SK-N-SH treated with all-trans-retinoic acid at 6 μM for 48 hours (cell line): ENCODE data around the gene NOC4L.

ENCODE experiments used
- ARNTL ChIP-seq: fragments of 450-650 bp; formaldehyde crosslinking; IDR thresholded peaks from 2 replicates; pipeline ENCODE4 v1.5.0; 2020; ENCODE audit warnings: low read depth, mild to moderate bottlenecking, moderate library complexity, borderline replicate concordance
- ISL1 ChIP-seq: fragments of 250-450 bp; sonication (Bioruptor Pico); IDR thresholded peaks from 2 replicates; pipeline ENCODE4 v2.1.2; 2022; ENCODE audit warnings: mild to moderate bottlenecking, moderate library complexity
- OSR1 ChIP-seq: fragments of 250-450 bp; sonication (Bioruptor Pico); IDR thresholded peaks from 2 replicates; pipeline ENCODE4 v1.8.0; 2022; ENCODE audit warnings: moderate library complexity, mild to moderate bottlenecking, inconsistent platforms
- ZFP3 ChIP-seq: fragments of 250-450 bp; sonication (Bioruptor Pico); IDR thresholded peaks from 2 replicates; pipeline ENCODE4 v1.5.0; 2020; ENCODE audit warnings: mild to moderate bottlenecking, moderate library complexity
- TF ChIP-seq, protein P1 (sequence below): fragments of 250-450 bp; sonication (Bioruptor Pico); IDR thresholded peaks from 2 replicates; pipeline ENCODE4 v1.8.0; 2020; ENCODE audit warnings: mild to moderate bottlenecking, moderate library complexity, borderline replicate concordance
- TF ChIP-seq, protein P2 (sequence below): fragments of 250-450 bp; sonication (Bioruptor Pico); IDR thresholded peaks from 2 replicates; pipeline ENCODE4 v1.5.1; 2020; ENCODE audit warnings: low read depth, mild to moderate bottlenecking, moderate library complexity

DNA sequence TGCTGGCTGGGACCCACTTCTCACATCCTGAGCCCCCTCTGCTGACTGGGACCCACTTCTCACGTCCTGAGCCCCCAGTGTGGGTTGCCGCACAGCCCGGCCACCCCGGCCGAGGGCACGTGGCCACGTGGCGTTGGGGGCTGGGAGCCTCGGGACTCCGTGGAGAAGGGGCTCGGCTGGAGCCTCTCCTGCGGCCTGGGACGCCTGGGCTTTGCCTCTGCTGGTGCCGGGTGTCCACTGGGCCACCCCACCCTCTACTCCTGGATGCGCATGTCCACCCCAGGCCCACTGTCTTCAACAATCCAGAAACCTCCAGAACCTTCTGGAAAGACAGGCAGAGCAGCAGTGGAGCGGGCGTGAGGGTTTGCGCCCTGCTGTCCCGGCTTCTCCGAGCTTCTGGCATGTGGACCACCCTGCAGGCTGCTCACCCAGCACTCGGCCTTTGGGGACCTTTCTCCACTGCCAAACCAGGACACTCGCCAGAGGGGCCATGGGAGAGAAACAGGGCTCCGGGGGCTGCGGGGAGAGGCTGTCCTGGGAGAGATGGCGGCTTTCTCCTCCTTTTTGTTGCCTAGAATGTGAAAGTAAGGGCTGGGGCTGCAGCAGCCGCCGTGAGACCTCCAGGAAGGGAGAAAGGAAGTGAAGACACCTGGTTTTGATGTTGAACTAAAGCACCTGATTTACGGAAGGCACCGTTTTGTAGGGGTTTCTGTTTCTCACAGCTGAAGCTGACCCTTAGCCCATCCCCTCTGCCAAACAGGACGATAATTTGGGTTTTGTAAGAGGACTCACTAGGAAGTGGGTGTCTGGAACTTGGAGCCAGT lies 30.0 kb downstream of the NOC4L start:
- TF ChIP-seq ZFP3 (CRISPR knock-in tag): no peak
- no peak for TF ChIP-seq OSR1 (CRISPR knock-in tag)
- TF ChIP-seq ARNTL (CRISPR knock-in tag): no peak
- TF ChIP-seq, protein P1, sequence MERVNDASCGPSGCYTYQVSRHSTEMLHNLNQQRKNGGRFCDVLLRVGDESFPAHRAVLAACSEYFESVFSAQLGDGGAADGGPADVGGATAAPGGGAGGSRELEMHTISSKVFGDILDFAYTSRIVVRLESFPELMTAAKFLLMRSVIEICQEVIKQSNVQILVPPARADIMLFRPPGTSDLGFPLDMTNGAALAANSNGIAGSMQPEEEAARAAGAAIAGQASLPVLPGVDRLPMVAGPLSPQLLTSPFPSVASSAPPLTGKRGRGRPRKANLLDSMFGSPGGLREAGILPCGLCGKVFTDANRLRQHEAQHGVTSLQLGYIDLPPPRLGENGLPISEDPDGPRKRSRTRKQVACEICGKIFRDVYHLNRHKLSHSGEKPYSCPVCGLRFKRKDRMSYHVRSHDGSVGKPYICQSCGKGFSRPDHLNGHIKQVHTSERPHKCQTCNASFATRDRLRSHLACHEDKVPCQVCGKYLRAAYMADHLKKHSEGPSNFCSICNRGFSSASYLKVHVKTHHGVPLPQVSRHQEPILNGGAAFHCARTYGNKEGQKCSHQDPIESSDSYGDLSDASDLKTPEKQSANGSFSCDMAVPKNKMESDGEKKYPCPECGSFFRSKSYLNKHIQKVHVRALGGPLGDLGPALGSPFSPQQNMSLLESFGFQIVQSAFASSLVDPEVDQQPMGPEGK: no peak
- TF ChIP-seq ISL1 (CRISPR knock-in tag): no peak
- TF ChIP-seq, protein P2, sequence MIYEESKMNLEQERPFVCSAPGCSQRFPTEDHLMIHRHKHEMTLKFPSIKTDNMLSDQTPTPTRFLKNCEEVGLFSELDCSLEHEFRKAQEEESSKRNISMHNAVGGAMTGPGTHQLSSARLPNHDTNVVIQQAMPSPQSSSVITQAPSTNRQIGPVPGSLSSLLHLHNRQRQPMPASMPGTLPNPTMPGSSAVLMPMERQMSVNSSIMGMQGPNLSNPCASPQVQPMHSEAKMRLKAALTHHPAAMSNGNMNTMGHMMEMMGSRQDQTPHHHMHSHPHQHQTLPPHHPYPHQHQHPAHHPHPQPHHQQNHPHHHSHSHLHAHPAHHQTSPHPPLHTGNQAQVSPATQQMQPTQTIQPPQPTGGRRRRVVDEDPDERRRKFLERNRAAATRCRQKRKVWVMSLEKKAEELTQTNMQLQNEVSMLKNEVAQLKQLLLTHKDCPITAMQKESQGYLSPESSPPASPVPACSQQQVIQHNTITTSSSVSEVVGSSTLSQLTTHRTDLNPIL (CRISPR knock-in tag): no peak
